ENCODE data around the gene PPM1D. TPM values are rescaled to one million over a fixed set of nuclear protein-coding genes. Genes with fewer than 3 reads are reported as not detected.

PPM1D gene
- total RNA-seq, 2 donors from 2014 or later = 6.5 to 15.5 TPM

- no peaks in the 10 kb centered on the region for H3K9me3 ChIP-seq
- H3K4me3 ChIP-seq = no peak overlapping the region
- no peaks in the 10 kb centered on the region for H3K36me3 ChIP-seq (replicated peaks in 1 of 2; ENCODE audit: insufficient read depth in 1 of 2, low read depth in 2 of 2)
- ATAC-seq (no peak), DNase-seq (no peak)
- 79 to 94% methylated on average over 4 of the region's 4 CpGs for WGBS, 2 donors
- intact Hi-C loops (cut with DNase I) = no loop called here
- H3K27ac ChIP-seq = no peak overlapping the region
- TF ChIP-seq CTCF (IDR thresholded peaks at IDR 0.05) = no peak
- TF ChIP-seq POLR2A (IDR thresholded peaks at IDR 0.05) = no peak
- H3K27me3 ChIP-seq = no peaks in the 10 kb centered on the region
- H3K4me1 ChIP-seq = no peaks in the 10 kb centered on the region
Observed at GRCh38 chr17:60579551-60579950, 20.4 kb upstream of the PPM1D start.

GRCh38 chr17:60583008-60583407, 17.0 kb upstream of the PPM1D start:
- Histone ChIP-seq H3K4me1 (no peaks in the 10 kb centered on the region), H3K4me3 (no peak overlapping the region), H3K9me3 (no peaks in the 10 kb centered on the region), H3K27me3 (no peaks in the 10 kb centered on the region), H3K27ac (peak overlapping the region in 3 of 4 donors; percentile 27 to 59 (median 56)), H3K36me3 (replicated peaks in 1 of 2; ENCODE audit: insufficient read depth in 1 of 2, low read depth in 2 of 2) (no peaks in the 10 kb centered on the region)
- ATAC-seq (peak; percentile 68), DNase-seq (no peak)
- TF ChIP-seq CTCF (IDR thresholded peaks at IDR 0.05) (no peak), POLR2A (IDR thresholded peaks at IDR 0.05) (no peak)
- intact Hi-C loops (cut with DNase I) = no loop called here

GRCh38 chr17:60585887-60586286, 14.1 kb upstream of the PPM1D start:
- 62 to 81% methylated on average over 2 of the region's 2 CpGs for whole genome bisulfite sequencing, 2 donors
- intact Hi-C loops (cut with DNase I) = no loop called here
- no peak for DNase-seq
- Histone ChIP-seq H3K4me1 (peaks cover 12% of the 10 kb centered on the region), H3K36me3 (replicated peaks in 1 of 2; ENCODE audit: insufficient read depth in 1 of 2, low read depth in 2 of 2) (no peaks in the 10 kb centered on the region), H3K9me3 (no peaks in the 10 kb centered on the region), H3K27ac (no peak overlapping the region), H3K4me3 (no peak overlapping the region), H3K27me3 (no peaks in the 10 kb centered on the region)
- ATAC-seq = no peak
- no peak for TF ChIP-seq POLR2A (IDR thresholded peaks at IDR 0.05)
- no peak for TF ChIP-seq CTCF (IDR thresholded peaks at IDR 0.05)

- H3K27ac ChIP-seq = no peak overlapping the region
- DNase-seq = peak in 3 of 4 donors; percentile 12 to 27 (median 22)
- WGBS, 2 donors = 56 to 67% methylated on average over 3 of the region's 3 CpGs
- no peak for ATAC-seq
- peaks cover 12% of the 10 kb centered on the region for H3K4me1 ChIP-seq
- no peaks in the 10 kb centered on the region for H3K9me3 ChIP-seq
- TF ChIP-seq POLR2A (IDR thresholded peaks at IDR 0.05) (no peak), CTCF (IDR thresholded peaks at IDR 0.05) (peak in 2 of 7 experiments; percentile 13 to 23)
- no peaks in the 10 kb centered on the region for H3K27me3 ChIP-seq
- no peaks in the 10 kb centered on the region for H3K36me3 ChIP-seq (replicated peaks in 1 of 2; ENCODE audit: insufficient read depth in 1 of 2, low read depth in 2 of 2)
- intact Hi-C loops (cut with DNase I) = no loop called here
- H3K4me3 ChIP-seq = no peak overlapping the region
Observed at GRCh38 chr17:60586288-60586974, 13.6 kb upstream of the PPM1D start.

GRCh38 chr17:60590070-60590469, 9.9 kb upstream of the PPM1D start:
- intact Hi-C loops (cut with DNase I) = no loop called here

More at GRCh38 chr17:60590070-60590469, 9.9 kb upstream of the PPM1D start:
- peak overlapping the region in 1 of 4 donors; percentile 34 for H3K27ac ChIP-seq
- H3K4me1 ChIP-seq = peaks cover 12% of the 10 kb centered on the region
- TF ChIP-seq POLR2A (IDR thresholded peaks at IDR 0.05) (no peak), CTCF (IDR thresholded peaks at IDR 0.05) (no peak)
- ATAC-seq (peak; percentile 35), DNase-seq (no peak)
- H3K27me3 ChIP-seq = no peaks in the 10 kb centered on the region
- no peak overlapping the region for H3K4me3 ChIP-seq
- no peaks in the 10 kb centered on the region for H3K9me3 ChIP-seq
- 7 to 16% methylated on average over 5 of the region's 5 CpGs for WGBS, 2 donors
- no peaks in the 10 kb centered on the region for H3K36me3 ChIP-seq (replicated peaks in 1 of 2; ENCODE audit: insufficient read depth in 1 of 2, low read depth in 2 of 2)

All from body of pancreas (tissue), 4 donors.